GM18526 (cell line): Measurements from ENCODE around the gene IL17REL.

Experiments used
- POLR2A ChIP-seq: IDR thresholded peaks from 3 replicates; pipeline ENCODE4 v1.6.1; 2011; ENCODE audit not compliant: insufficient read length; ENCODE audit errors: extremely low read depth

The IL17REL gene

DNA sequence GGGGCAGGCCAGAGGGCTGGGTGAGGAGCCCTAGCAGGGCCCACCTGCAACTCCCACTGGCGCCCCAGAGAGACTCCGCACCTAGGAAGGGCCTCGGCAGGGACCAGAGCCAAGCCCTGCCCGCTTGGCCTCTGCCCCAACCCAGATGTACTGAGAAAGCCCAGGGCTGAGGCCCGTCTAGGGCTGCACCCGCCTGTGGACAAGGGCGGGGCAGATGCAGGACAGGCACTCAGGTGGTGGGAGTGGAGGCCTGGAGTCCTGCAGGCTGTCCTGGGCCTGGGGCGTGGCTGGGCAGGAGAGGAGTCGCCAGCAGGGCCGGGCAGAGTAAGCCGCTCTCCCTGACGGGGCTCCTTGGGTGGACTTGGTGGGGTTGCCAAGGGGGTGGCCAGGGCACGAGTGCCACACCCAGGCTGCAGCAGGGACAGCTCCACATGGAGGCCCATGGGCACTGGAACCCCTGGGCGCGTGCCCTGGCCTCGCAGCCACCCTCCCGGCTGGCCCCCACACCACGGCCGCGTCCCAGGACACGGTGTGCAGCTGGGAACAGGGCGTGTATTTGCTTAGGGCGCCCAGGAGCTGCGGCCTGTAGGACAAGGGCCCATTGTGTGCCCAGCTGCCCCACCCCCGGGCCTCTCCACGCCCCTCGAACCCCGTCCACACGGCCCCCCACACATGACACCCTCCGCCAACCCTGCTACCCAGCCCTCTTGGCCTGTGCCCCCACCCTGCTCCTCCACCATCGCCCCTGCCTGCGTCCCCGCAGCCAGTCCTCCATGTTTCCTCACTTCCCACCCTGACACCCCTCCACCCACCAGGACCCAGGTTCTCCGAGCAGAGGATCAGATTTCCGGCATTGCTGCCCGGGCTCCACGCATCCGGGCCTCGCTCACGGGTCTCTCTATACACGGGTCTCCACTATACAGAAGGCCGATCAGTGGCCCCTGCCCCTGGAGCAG is 63.3 kb downstream of the IL17REL start:
- no peak for TF ChIP-seq POLR2A

DNA sequence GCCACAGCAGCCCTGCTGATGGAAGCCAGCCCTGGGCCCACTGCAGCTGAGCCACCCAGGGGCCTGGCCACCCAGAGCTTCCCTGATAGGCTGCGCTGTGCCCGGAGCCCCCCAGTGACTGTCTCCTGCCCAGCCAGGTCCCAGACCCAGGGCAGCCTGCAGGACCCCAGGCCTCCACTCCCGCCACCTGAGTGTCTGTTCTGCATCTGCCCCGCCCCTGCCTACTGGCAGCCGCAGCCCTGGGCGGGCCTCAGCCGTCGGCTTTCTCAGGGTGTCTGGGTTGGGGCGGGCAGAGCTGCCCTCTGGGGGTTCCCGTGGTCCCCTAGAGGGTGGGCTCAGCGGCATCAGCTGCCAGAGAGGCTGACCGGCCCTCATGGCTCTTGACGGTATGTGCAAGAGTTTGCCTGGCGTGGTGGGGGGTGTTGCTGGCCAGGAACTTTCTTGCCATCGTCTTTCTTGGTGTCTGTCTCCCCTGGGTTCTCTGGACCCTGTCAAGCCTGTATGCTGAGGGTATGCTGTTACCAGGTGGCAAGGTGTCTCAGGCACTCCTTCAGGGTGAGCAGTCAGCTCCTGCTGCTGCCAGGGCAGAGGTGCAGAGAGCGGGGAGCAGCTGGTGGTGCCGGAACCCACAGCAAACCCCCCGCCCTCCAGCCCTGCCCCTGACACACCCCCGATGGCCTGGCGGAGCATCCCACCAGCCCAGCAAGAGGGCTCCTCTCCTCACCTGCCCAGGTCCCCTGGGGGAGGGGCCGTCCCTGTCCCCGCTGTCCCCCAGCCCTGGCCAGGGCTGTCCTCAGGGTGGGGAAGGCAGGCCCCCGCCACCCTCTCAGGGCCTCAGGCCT is 64.2 kb downstream of the IL17REL start:
- TF ChIP-seq POLR2A = no peak

DNA sequence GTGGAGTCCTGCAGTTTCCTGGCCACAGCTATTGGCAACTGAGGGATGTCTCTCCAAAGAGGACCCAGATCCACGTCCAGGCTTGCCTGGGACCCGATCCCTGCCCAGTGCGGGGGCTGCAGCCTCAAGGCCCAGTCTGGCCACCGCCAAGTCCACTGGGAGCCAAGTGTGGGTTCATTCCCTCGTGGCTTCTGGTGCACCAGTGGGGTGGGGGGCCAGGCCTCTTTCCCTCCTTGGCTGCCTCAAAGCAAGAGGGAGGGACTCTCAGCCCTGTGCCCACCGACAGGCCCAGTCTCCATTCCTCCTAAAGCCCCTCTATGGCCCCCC is 65.3 kb downstream of the IL17REL start:
- no peak for TF ChIP-seq POLR2A

DNA sequence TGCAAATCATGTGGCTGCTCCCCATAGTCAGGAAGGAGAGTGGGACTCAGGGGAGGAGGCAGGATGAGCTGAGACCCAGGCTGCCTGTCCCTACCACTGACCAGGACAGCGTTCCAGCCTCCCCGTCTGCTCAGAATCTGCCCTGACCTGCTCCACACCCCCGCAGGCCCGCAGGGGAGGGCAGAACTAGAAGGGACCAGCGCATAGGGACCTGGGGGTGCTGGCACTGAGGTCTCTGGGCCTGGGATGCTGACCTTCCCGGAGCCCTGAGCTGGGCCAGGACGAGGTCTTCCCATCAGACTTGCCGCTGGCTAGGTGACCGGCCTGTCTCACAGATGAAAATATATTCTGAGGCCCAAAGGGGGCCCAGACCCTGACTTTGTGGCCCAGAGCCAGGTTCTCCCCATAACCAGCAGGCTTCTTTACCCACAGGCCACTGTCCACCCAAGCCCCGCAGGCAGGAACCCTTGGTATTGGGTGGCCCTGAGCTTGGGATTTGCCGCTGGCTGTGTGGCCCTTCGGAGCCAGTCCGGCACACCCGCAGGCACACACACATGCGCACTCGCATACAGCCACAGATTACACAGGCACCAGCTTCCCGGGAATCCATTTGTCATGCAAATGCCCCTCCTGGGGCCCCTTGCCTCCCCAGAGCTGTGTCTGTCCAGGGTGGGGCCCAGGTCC is 65.8 kb downstream of the IL17REL start:
- no peak for TF ChIP-seq POLR2A
